NCI-H1694 (cell line): ENCODE results near the gene DHRSX.
"Not testable (repeated sequence)": the region's sequence is repeated elsewhere in the genome, so short reads cannot be mapped to it uniquely, and the experiment has no call there.

ENCODE experiments used
- DNase-seq: peaks from one replicate; lab custom pipeline; 2025; lab: John Stamatoyannopoulos, UW

DHRSX gene

DNA sequence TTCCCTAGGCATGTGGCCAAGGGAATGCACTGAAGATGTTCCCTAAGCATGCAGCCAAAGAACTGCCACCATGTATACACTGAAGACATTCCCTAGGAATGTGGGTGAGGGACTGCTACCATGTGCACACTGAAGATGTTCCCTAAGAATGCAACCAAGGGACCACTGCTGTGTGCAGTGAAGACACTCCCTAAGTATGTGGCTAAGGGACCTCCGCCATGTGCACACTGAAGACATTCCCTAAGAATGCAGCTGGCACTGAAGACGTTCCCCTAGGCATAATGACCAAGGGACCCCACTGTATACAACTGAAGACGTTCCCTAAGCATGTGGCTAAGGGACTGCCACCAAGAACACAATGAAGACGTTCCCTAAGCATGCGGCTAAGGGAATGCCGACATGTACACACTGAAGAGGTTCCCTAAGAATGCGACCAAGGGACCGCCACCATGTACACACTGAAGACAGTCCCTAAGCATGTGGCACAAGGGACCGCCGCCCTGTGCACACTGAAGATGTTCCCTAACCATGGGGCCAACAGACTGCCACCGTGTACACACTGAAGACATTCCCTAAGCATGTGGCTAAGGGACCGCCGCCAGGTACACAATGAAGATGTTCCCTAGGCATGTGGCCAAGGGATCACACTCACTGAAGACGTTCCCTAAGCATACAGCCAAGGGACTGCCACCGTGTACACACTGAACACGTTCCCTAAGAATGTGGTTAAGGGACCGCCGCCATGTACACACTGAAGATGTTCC lies 25.6 kb downstream of the DHRSX start:
- DNase-seq = no peak

DNA sequence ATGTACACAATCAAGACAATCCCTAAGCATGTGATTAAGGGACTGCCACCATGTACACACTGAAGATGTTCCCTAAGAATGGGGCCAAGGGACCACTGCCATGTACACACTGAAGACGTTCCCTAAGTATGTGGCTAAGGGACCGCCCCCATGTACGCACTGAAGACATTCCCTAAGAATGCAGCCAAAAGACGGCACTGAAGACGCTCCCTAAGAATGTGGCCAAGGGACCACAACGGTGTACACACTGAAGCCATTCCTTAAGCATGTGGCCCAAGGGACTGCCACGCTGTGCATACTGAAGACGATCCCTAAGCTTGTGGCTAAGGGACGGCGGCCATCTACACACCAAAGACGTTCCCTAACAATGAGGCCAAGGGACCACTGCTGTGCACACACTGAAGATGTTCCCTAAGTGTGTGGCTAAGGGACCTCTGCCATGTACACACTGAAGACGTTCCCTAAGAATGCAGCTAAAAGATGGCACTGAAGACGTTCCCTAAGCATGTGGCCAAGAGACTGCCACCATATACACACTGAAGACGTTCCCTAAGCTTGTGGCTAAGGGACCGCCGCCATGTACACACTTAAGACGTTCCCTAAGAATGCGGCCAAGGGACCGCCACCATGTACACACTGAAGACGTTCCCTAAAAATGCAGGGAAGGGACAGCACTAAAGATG lies 26.4 kb downstream of the DHRSX start:
- DNase-seq = no peak

DNA sequence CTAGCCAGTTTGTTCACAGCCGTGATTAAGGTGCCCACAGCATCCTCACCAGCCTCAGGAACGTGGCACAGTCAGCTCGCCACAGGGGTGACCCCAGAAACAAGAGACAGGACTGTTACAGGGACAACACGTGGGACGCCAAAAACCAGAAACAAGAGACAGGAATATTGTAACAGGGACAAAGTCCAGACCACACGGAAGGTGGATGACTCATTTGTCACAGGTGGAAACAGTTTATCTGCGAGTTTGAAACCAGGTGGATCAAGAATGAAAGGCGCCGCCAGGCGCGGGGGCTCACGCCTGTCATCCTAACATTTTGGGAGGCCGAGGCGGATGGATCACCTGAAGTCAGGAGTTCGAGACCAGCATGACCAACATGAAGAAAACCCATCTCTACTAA lies 27.7 kb downstream of the DHRSX start:
- DNase-seq = not testable (repeated sequence)

DNA sequence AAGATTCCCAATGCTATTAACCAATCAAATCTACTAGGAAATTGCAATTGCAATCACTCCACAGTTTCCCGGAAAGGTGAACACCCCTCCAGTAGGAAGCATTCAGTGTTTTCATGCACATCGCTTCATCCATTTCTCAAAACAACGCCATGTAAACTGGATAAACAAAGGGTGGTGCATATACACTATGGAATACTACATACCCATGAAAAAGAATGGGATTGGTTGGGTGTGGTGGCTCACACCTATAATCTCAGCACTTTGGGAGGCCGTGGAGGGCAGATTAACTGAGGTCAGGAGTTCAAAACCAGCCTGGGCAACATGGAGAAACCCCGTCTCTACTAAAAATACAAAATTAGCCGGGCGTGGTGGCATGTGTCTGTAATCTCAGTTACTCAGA lies 29.1 kb downstream of the DHRSX start:
- DNase-seq = no peak

DNA sequence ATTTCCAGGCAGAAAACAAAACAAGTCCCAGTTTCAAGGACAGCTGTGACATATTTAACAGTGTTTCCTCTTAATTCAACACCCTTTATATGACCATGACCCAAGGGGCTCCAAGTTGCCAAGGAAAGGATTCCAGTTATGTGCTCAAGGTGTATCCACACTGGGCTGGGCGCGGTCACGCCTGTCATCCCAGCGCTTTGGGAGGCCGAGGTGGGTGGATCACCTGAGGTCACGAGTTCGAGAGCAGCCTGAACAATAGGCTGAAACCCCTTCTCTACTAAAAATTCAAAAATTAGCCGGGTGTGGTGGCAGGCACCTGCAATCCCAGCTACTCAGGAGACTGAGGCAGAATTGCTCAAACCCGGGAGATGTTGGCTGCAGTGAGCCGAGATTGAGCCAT lies 29.6 kb downstream of the DHRSX start:
- DNase-seq = not testable (repeated sequence)

DNA sequence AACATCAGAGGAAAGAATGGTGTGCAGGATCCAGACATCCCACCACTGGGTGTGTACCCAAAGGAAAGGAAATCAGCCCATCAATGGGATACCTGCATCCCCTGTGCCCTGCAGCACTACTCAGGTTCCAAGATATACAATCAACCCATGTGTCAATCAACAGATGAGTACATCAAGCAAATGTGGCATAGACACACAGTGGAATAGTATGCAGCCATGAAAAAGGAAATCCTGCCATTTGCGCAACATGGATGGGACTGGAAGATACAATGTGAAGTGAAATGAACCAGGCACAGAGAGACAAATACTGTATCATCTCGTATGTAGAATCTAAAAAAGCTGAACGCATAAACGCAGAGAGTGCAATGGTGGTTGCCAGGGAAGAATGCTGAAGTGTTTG lies 30.9 kb downstream of the DHRSX start:
- not testable (repeated sequence) for DNase-seq

DNA sequence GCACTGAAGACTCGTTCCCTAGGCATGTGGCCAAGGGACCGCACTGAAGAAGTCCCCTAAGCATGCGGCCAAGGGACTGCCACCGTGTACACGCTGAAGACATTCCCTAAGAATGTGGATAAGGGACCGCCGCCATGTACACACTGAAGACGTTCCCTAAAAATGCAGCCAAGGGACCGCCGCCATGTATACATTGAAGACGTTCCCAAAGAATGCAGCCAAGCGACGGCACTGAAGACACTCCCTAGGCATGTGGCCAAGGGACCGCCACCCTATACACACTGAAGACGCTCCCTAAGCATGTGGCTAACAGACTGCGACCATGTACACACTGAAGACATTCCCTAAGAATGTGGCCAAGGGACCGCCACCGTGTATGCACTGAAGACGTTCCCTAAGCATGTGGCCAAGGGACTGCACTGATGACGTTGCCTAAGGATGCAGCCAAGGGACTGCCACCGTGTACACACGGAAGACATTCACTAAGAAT lies 31.5 kb downstream of the DHRSX start:
- DNase-seq = no peak

DNA sequence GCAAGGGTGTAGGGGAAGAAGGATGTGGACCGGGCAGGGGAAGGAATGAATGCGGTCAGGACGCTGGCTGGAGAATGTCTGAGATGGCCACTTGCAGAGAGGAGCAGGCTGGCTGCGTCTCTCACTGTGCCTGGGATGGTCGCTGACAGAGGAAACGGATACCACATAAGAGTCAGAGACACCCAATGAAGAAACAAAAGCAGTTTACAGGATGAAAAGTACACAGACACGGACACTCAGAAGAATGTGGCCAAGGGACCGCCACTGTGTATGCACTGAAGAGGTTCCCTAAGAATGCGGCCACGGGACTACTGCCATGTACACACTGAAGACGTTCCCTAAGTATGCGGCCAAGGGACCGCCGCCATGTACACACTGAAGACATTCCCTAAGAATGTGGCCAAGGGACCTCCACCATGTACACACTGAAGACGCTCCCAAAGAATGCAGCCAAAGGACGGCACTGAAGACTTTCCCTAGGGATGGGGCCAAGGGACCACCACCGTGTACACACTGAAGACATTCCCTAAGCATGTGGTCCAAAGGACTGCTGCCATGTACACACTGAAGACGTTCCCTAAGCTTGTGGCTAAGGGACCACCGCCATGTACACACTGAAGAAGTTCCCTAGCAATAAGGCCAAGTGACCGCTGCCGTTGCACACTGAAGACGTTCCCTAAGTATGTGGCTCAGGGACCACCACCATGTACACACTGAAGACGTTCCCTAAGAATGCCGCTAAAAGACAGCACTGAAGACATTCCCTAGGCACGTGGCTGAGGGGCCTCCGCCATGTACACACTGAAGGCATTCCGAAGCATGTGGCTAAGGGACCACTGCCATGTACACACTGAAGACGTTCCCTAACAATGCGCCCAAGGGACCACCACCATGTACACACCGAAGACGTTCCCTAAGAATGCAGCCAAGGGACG lies 32.2 kb downstream of the DHRSX start:
- DNase-seq = no peak

DNA sequence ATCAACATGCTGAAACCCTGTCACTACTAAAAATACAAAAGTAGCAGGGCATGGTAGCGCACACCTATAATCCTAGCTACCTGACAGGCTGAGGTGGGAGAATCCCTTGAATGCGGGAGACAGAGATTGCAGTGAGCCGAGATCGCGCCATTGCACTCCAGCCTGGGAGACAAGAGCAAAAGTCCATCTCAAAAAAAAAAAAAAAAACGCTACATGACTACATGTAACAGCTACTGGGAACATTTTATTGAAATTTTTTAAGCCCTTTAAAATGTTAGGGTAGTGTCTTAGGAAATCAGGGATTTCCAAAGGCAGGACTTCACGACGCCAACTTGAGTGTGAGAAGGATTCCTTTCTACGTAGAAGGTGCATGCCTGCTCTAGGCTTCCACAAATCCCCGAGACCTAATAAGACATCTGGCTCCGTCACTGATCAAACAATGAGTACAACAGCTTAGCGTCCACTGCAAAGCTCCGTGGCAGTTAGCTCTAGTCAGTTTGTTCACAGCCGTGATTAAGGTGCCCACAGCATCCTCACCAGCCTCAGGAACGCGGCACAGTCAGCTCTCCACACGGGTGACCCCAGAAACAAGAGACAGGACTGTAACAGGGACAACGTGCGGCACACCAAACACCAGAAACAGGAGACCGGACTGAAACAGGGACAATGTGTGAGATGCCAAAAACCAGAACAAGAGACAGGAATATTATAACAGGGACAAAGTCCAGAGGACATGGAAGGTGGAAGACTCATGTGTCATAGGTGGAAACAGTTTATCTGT lies 33.7 kb downstream of the DHRSX start:
- no peak for DNase-seq

DNA sequence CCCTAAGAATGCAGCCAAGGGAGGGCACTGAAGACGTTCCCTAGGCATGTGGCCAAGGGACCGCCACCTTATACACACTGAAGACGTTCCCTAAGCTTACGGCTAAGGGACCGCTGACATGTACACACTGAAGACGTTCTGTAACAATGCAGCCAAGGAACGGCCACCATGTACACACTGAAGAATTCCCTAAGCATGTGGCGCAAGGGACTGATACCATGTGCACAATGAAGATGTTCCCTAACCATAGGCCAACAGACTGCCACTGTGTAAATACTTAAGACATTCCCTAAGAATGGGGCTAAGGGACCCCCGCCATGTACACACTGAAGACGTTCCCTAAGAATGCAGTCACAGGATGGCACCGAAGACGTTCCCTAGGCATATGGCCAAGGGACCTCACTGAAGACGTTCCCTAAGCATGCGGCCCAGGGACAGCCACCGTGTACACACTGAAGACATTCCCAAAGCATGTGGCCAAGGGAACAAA lies 36.1 kb downstream of the DHRSX start:
- no peak for DNase-seq

DNA sequence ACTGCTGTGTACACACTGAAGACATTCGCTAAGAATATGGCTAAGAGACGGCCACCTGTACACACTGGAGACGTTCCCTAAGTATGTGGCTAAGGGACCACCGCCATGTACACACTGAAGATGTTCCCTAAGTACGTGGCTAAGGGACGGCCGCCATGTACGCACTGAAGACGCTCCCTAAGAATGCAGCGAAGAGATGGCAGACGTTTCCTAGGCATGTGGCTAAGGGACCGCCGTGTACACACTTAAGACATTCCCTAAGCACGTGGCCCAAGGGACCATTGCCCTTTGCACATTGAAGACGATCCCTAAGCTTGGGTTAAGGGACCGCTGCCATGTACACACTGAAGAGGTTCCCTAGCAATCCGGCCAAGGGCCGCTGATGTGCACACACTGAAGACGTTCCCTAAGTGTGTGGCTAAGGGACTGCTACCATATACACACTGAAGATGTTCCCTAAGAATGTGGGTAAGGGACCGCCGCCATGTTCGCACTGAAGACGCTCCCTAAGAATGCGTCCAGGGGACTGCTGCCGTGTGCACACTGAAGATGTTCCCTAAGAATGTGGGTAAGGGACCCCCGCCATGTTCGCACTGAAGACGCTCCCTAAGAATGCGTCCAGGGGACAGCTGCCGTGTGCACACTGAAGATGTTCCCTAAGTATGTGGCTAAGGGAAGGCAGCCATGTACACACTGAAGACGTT lies 36.7 kb downstream of the DHRSX start:
- no peak for DNase-seq

DNA sequence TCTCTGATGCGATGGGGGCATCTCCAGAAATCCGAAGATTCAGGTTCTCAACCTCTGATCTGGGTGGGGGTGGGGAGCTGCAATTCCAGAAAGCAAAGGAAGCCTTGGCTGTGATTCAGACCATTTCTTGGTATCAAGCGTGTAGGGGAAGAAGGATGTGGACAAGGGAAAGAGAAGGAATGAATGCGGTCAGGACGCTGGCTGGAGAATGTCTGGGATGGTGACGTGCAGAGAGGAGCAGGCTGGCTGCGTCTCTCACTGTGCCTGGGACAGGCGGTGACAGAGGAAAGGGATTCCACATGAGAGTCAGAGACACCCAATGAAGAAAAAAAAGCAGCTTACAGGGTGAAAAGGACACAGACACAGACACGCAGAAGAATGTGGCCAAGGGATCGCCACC lies 37.3 kb downstream of the DHRSX start:
- not testable (repeated sequence) for DNase-seq

DNA sequence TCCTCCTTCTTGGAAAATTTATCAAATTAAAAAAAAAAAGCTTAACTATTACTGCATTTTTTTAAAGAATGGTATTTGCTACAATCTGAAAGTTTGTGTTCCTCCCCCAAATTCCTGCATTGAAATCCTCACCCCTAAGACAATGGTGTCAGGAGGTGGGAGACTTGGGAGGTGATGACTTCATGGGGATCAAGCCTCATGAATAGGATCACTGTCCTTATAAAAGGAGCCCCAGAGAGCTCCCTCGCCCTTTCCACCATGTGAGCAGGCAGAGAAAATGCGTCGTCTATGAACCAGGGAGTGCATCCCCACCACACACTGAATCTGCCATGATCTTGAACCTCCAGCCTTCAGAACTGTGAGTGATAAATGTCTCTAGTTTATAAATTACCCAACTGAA lies 38.0 kb downstream of the DHRSX start:
- DNase-seq = no peak

DNA sequence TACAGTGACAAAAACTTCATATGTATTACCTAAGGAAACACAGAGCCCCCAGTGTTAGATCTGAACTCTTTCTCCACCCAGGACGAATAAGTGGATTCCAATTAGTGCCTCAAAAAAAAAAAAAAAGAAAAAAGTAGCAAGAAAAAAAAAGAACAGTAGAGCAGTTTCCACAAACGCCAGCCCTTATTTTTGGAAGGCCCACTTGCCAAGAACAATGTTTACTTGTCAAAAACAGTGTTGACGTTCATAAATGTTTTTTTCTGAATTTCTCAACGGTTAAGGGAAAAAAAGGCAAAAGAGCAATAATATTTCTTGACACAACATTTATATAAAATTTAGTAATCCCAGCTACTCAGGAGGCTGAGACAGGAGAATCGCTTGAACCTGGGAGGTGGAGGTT lies 38.7 kb downstream of the DHRSX start:
- no peak for DNase-seq

DNA sequence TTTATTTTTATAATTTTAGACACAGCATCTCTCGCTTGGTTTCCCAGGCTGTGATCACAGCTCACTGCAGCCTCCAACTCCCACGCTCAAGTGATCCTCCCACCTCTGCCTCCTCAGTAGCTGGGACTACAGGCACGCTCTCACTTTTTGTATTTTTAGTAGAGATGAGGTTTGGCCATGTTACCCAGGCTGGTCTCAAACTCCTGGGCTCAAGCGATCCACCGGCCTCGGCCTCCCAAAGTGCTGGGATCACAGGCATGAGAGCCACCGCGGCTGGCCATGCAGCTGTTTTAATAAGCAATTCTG lies 39.1 kb downstream of the DHRSX start:
- no peak for DNase-seq

DNA sequence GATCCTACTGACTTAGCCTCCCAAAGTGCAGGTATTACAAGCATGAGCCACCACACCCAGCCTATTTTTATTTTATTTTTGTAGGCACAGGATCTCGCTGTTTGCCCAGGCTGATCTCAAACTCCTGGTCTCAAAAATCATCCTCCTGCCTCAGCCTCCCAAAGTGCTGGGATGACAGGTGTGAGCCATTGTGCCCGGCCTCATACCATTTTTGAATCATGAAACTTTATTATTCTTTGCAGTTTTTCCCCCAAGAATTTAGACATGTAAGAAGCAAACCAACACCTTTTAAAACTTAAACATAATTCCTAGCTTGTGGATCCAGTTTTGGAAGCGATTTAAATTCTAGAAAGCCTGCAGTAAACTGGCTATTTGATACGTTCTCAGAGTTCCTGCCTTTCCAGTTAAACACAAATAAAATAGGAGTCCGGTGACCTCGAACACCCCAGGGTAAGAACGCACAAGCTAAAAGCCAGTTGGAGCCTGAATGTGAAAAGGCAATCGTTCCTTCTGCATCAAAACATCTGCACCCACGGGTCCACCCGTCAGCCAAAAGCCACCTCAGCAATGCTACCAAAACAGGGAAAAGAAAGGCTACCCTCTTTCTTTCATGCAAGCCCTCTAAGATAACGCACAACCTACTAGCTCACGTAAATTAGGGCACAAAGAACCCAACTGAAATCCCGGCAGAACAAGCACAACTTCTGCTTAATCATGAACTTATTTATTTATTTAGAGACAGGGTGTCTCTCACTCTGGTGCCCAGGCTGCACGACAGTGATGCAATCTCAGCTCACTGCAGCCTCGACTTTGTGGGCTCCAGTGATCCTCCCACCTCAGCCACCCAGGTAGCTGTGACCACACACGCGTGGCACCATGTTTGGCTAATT lies 39.7 kb downstream of the DHRSX start:
- DNase-seq = not testable (repeated sequence)

DNA sequence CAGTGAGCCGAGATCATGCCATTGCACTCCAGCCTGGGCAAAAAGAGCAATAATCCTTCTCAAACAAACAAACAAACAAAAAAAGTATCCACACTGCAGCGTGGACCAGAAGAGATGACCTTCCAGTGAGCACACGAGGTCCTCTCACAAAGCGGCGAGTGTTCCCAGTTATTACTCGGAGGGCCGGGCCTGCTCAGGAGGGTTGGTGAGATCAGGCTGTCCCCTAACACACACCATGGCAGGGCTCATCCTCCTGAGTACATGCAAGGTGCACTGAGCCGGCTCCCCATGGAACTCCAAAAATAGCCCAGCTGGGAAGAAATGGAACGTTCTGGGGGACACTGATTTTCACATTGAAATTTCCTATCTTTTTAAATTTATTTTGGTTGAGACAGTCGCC lies 40.7 kb downstream of the DHRSX start:
- DNase-seq = not testable (repeated sequence)

DNA sequence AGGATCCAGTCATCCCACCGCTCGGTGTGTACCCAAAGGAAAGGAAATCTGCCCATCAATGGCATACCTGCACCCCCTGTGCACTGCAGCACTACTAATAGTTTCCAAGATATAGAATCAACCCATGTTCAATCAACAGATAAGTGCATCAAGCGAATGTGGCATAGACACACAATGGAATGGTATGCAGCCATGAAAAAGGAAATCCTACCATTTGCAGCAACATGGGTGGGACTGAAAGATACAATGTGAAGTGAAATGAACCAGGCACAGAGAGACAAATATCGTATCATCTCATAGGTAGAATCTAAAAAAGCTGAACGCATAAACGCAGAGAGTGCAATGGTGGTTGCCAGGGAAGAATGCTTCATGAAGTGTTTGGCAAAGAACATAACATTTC lies 42.5 kb downstream of the DHRSX start:
- no peak for DNase-seq

DNA sequence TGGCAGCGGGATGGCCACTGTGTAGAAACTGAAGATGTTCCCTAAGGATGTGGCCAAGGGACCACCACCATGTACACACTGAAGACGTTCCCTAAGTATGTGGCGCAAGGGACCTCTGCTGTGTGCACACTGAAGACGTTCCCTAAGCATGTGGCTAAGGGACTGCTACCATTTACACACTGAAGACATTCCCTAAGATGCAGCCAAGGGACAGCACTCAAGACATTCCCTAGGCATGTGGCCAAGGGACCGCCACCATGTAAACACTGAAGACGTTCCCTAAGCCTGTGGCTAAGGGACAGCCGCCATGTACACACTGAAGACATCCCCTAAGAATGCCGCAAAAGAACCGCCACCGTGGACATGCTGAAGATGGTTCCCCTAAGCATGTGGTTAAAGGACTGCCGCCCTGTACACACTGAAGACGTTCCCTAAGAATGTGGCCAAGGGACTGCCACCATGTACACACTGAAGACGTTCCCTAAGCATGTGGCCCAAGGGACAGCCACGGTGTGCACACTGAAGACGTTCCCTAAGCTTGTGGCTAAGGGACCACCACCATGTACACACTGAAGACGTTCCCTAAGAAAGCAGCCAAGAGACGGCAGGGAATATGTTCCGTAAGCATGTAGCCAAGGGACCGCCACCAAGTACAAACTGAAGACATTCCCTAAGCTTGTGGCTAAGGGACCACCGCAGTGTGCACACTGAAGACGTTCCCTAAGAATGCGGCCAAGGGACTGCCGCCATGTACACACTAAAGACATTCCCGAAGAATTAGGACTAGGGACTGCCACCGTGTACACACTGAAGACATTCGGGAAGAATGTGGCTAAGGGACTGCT lies 43.3 kb downstream of the DHRSX start:
- no peak for DNase-seq
